ENCODE data around the gene TMEM87A.

DNA sequence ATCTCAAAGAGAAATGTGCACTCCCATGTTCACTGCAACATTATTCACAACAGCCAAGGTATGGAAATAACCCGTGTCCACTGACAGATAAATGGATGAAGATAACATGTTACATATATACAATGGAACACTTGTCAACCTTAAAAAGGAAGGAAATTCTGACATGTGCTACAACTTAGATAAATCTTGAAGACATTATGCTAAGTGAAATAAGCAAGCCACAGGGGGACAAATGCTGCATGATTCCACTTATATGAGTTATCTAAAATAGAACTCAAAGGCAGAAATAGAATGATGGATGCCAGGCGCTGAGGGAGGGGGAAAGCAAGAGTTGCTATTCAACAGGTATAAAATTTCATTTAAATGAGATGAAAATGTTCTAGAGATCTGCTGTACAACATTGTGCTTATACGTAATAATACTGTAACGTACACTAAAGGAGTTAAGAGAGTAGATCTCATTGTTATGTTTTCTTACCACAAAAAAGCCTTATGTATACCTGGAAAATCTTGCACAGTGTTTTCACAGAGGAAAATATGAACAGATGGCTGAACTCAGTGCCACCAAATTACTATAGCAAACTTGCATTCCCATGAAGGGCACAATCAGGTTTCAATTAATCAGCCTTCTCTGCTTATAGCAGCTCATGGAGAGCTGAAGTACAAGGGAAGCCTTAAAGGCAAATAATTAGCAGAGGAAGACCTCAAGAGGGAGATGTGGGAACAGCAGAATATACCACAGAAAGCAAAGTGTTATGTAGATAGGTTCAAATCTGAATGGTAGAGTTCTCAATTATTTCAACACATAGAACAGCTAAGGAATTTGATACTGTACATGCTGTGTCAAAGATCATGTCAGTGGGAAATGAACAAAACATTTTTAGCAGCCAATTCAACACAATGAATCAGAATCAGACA is 57.1 kb downstream of the TMEM87A start:
- TF ChIP-seq, protein P1, sequence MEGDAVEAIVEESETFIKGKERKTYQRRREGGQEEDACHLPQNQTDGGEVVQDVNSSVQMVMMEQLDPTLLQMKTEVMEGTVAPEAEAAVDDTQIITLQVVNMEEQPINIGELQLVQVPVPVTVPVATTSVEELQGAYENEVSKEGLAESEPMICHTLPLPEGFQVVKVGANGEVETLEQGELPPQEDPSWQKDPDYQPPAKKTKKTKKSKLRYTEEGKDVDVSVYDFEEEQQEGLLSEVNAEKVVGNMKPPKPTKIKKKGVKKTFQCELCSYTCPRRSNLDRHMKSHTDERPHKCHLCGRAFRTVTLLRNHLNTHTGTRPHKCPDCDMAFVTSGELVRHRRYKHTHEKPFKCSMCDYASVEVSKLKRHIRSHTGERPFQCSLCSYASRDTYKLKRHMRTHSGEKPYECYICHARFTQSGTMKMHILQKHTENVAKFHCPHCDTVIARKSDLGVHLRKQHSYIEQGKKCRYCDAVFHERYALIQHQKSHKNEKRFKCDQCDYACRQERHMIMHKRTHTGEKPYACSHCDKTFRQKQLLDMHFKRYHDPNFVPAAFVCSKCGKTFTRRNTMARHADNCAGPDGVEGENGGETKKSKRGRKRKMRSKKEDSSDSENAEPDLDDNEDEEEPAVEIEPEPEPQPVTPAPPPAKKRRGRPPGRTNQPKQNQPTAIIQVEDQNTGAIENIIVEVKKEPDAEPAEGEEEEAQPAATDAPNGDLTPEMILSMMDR (IDR thresholded peaks at IDR 0.05; ENCODE audit: borderline replicate concordance, extremely low read depth, low read length, poor library complexity, severe bottlenecking), result peak; percentile 18
- no peak for TF ChIP-seq EZH2 (IDR thresholded peaks at IDR 0.05; ENCODE audit: borderline replicate concordance, low read depth, low read length, severe bottlenecking)

Data from DND-41 (cell line).